ENCODE measurements around the gene CRACDL.

DNA sequence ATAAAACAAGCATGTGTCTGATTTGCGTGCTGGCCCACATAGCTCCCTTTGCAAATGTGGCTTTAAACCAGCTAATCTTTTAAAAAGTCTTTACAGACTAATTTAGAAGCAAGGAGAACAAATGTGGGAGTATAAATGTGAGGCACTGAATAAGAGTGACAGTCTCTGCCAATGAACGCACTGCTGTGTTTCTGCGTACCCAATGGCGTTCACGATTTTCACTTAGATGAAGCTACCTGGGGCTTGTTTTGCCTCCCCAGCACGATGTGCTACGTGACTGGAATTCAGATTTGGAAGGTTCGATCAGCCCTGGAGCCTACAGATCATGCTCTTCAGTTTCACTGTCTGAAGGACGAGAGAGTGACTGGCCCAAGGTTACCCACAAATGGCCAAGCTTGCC is 10.8 kb upstream of the CRACDL start:
- TF ChIP-seq, protein P1, sequence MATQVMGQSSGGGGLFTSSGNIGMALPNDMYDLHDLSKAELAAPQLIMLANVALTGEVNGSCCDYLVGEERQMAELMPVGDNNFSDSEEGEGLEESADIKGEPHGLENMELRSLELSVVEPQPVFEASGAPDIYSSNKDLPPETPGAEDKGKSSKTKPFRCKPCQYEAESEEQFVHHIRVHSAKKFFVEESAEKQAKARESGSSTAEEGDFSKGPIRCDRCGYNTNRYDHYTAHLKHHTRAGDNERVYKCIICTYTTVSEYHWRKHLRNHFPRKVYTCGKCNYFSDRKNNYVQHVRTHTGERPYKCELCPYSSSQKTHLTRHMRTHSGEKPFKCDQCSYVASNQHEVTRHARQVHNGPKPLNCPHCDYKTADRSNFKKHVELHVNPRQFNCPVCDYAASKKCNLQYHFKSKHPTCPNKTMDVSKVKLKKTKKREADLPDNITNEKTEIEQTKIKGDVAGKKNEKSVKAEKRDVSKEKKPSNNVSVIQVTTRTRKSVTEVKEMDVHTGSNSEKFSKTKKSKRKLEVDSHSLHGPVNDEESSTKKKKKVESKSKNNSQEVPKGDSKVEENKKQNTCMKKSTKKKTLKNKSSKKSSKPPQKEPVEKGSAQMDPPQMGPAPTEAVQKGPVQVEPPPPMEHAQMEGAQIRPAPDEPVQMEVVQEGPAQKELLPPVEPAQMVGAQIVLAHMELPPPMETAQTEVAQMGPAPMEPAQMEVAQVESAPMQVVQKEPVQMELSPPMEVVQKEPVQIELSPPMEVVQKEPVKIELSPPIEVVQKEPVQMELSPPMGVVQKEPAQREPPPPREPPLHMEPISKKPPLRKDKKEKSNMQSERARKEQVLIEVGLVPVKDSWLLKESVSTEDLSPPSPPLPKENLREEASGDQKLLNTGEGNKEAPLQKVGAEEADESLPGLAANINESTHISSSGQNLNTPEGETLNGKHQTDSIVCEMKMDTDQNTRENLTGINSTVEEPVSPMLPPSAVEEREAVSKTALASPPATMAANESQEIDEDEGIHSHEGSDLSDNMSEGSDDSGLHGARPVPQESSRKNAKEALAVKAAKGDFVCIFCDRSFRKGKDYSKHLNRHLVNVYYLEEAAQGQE (IDR thresholded peaks at IDR 0.05; ENCODE audit: insufficient read depth in 1 of 2, low read depth in 2 of 2, low read length in 2 of 2) = no peak
- TF ChIP-seq POLR2AphosphoS5 (IDR thresholded peaks at IDR 0.05; ENCODE audit: low read depth, low read length) (no peak), TAF1 (IDR thresholded peaks at IDR 0.05; ENCODE audit: borderline replicate concordance, insufficient read depth, low read length) (no peak), SIN3A (IDR thresholded peaks at IDR 0.05; ENCODE audit: borderline replicate concordance, insufficient read depth, low read length) (no peak), FOXP2 (optimal IDR thresholded peaks at IDR 0.05; ENCODE audit: borderline replicate concordance, extremely low read depth, extremely low read length, insufficient read depth) (no peak)
